NCI-H2029 (cell line): ENCODE results near the gene SPRING1.
A peak's percentile ranks its signal among the peaks of the same experiment; 100 is the strongest.

Experiments used
- DNase-seq: peaks from one replicate; lab custom pipeline; 2025; lab: John Stamatoyannopoulos, UW

SPRING1 gene

GRCh38 chr12:116708826-116709756, 28.8 kb downstream of the SPRING1 start:
- peak; percentile 73 for DNase-seq

- DNase-seq: no peak
Measured at GRCh38 chr12:116707751-116708150, 30.1 kb downstream of the SPRING1 start.

GRCh38 chr12:116703214-116703795, 34.6 kb downstream of the SPRING1 start:
- peak; percentile 49 for DNase-seq

- DNase-seq: no peak
Measured at GRCh38 chr12:116701432-116701831, 36.4 kb downstream of the SPRING1 start.

- DNase-seq: no peak
Measured at GRCh38 chr12:116700066-116700465, 37.8 kb downstream of the SPRING1 start.

- no peak for DNase-seq
Measured at GRCh38 chr12:116698554-116699075, 39.3 kb downstream of the SPRING1 start.

GRCh38 chr12:116698116-116698515, 39.8 kb downstream of the SPRING1 start:
- peak; percentile 78 for DNase-seq

GRCh38 chr12:116697716-116698115, 40.2 kb downstream of the SPRING1 start:
- DNase-seq: peak; percentile 78

GRCh38 chr12:116697305-116697704, 40.6 kb downstream of the SPRING1 start:
- peak; percentile 26 for DNase-seq

GRCh38 chr12:116695464-116695725, 42.5 kb downstream of the SPRING1 start:
- no peak for DNase-seq

- no peak for DNase-seq
Measured at GRCh38 chr12:116694653-116695463, 43.0 kb downstream of the SPRING1 start.

- DNase-seq: peak; percentile 66
Measured at GRCh38 chr12:116693286-116694227, 44.3 kb downstream of the SPRING1 start.

- DNase-seq: no peak
Measured at GRCh38 chr12:116692605-116693004, 45.3 kb downstream of the SPRING1 start.

GRCh38 chr12:116691636-116692035, 46.2 kb downstream of the SPRING1 start:
- no peak for DNase-seq

- DNase-seq: no peak
Measured at GRCh38 chr12:116691205-116691604, 46.7 kb downstream of the SPRING1 start.

- DNase-seq: no peak
Measured at GRCh38 chr12:116689979-116690744, 47.7 kb downstream of the SPRING1 start.

GRCh38 chr12:116689521-116689920, 48.3 kb downstream of the SPRING1 start:
- DNase-seq: no peak
